SK-N-SH treated with all-trans-retinoic acid at 6 μM for 48 hours (cell line): ENCODE data around the gene TNFRSF1A.

ENCODE experiments used
- ATAC-seq: fragments of 200-7000 bp; cut with Tn5 transposase; 3 replicates; pipeline ENCODE4 v1.9.1; 2020; ENCODE audit warnings: mild to moderate bottlenecking, moderate library complexity
- ARNTL ChIP-seq: fragments of 450-650 bp; formaldehyde crosslinking; IDR thresholded peaks from 2 replicates; pipeline ENCODE4 v1.5.0; 2020; ENCODE audit warnings: low read depth, mild to moderate bottlenecking, moderate library complexity, borderline replicate concordance
- CREB5 ChIP-seq: fragments of 250-450 bp; sonication (Bioruptor Pico); IDR thresholded peaks from 2 replicates; pipeline ENCODE4 v1.5.1; 2020; ENCODE audit warnings: low read depth, mild to moderate bottlenecking, moderate library complexity
- CSRNP3 ChIP-seq: fragments of 250-450 bp; sonication (Bioruptor Pico); IDR thresholded peaks from 2 replicates; pipeline ENCODE4 v1.5.1; 2021; ENCODE audit warnings: mild to moderate bottlenecking, moderate library complexity
- ESRRG ChIP-seq: fragments of 250-450 bp; sonication (Bioruptor Pico); IDR thresholded peaks from 2 replicates; pipeline ENCODE4 v1.6.1; 2021; ENCODE audit warnings: mild to moderate bottlenecking
- OSR1 ChIP-seq: fragments of 250-450 bp; sonication (Bioruptor Pico); IDR thresholded peaks from 2 replicates; pipeline ENCODE4 v1.8.0; 2022; ENCODE audit warnings: moderate library complexity, mild to moderate bottlenecking, inconsistent platforms
- PATZ1 ChIP-seq: fragments of 250-450 bp; sonication (Bioruptor Pico); IDR thresholded peaks from 2 replicates; pipeline ENCODE4 v1.8.0; 2020; ENCODE audit warnings: mild to moderate bottlenecking, moderate library complexity, borderline replicate concordance
- POU6F1 ChIP-seq: fragments of 250-450 bp; sonication (Bioruptor Pico); IDR thresholded peaks from 2 replicates; pipeline ENCODE4 v1.8.0; 2021; ENCODE audit warnings: low read depth, mild to moderate bottlenecking, moderate library complexity, borderline replicate concordance
- PPARA ChIP-seq: fragments of 250-450 bp; sonication (Bioruptor Pico); IDR thresholded peaks from 2 replicates; pipeline ENCODE4 v1.5.0; 2020; ENCODE audit warnings: mild to moderate bottlenecking, borderline replicate concordance
- RARB ChIP-seq: fragments of 250-450 bp; sonication (Bioruptor Pico); IDR thresholded peaks from 2 replicates; pipeline ENCODE4 v1.8.0; 2021; ENCODE audit warnings: mild to moderate bottlenecking, moderate library complexity
- SNAI2 ChIP-seq: fragments of 250-450 bp; sonication (Bioruptor Pico); IDR thresholded peaks from 2 replicates; pipeline ENCODE4 v1.5.0; 2020; ENCODE audit warnings: mild to moderate bottlenecking, moderate library complexity
- TCF4 ChIP-seq: fragments of 250-450 bp; sonication (Bioruptor Pico); IDR thresholded peaks from 2 replicates; pipeline ENCODE4 v1.8.0; 2021; ENCODE audit warnings: mild to moderate bottlenecking, moderate library complexity, borderline replicate concordance
- TSHZ2 ChIP-seq: fragments of 250-450 bp; sonication (Bioruptor Pico); IDR thresholded peaks from 2 replicates; pipeline ENCODE4 v1.5.0; 2020; ENCODE audit warnings: mild to moderate bottlenecking, moderate library complexity
- ZC3H10 ChIP-seq: fragments of 250-450 bp; sonication (Bioruptor Pico); IDR thresholded peaks from 2 replicates; pipeline ENCODE4 v1.5.1; 2021; ENCODE audit warnings: mild to moderate bottlenecking, moderate library complexity
- ZFP3 ChIP-seq: fragments of 250-450 bp; sonication (Bioruptor Pico); IDR thresholded peaks from 2 replicates; pipeline ENCODE4 v1.5.0; 2020; ENCODE audit warnings: mild to moderate bottlenecking, moderate library complexity
- ZFP30 ChIP-seq: fragments of 450-650 bp; formaldehyde crosslinking; IDR thresholded peaks from 2 replicates; pipeline ENCODE4 v1.5.0; 2022; ENCODE audit warnings: mild to moderate bottlenecking, moderate library complexity
- ZNF565 ChIP-seq: fragments of 450-650 bp; formaldehyde crosslinking; conservative IDR thresholded peaks from 2 replicates; pipeline ENCODE4 v1.5.0; 2020; ENCODE audit warnings: low read depth, mild to moderate bottlenecking, moderate library complexity
- ZNF70 ChIP-seq: fragments of 450-650 bp; formaldehyde crosslinking; IDR thresholded peaks from 2 replicates; pipeline ENCODE4 v1.5.0; 2020; ENCODE audit warnings: mild to moderate bottlenecking, moderate library complexity
- ZNF8 ChIP-seq: fragments of 450-650 bp; formaldehyde crosslinking; IDR thresholded peaks from 2 replicates; pipeline ENCODE4 v1.5.0; 2020; ENCODE audit warnings: mild to moderate bottlenecking, moderate library complexity

Gene TNFRSF1A

GRCh38 chr12:6370576-6370935 is 28.7 kb upstream of the TNFRSF1A start (continued):
- TF ChIP-seq PATZ1 (CRISPR knock-in tag): no peak
- TF ChIP-seq PPARA (CRISPR knock-in tag): no peak

GRCh38 chr12:6369916-6370575 is 28.2 kb upstream of the TNFRSF1A start:
- TF ChIP-seq CREB5 (CRISPR knock-in tag) (no peak), TSHZ2 (CRISPR knock-in tag) (no peak), TCF4 (CRISPR knock-in tag) (no peak), CSRNP3 (CRISPR knock-in tag) (no peak), OSR1 (no peak), ZNF70 (CRISPR knock-in tag) (no peak), ZFP3 (CRISPR knock-in tag) (no peak), ESRRG (CRISPR knock-in tag) (no peak), PATZ1 (CRISPR knock-in tag) (no peak), SNAI2 (CRISPR knock-in tag) (no peak)
- TF ChIP-seq, all 23 proteins: peak for 0
- ATAC-seq: no peak

- no peak for ATAC-seq
- TF ChIP-seq ZNF565 (no peak), CREB5 (CRISPR knock-in tag) (no peak), ESRRG (CRISPR knock-in tag) (no peak), TSHZ2 (CRISPR knock-in tag) (no peak), SNAI2 (CRISPR knock-in tag) (no peak), ZNF8 (CRISPR knock-in tag) (no peak), RARB (no peak), ZFP30 (CRISPR knock-in tag) (no peak), PPARA (CRISPR knock-in tag) (no peak), POU6F1 (CRISPR knock-in tag) (no peak), ZFP3 (CRISPR knock-in tag) (no peak), CSRNP3 (CRISPR knock-in tag) (no peak), ARNTL (no peak), ZC3H10 (CRISPR knock-in tag) (no peak), ZNF70 (CRISPR knock-in tag) (no peak)
Observed at GRCh38 chr12:6368906-6369525, 27.1 kb upstream of the TNFRSF1A start.
